Thymus (tissue), 11 donors: Measurements from ENCODE around the gene FKBP10. TPM values are rescaled to one million over a fixed set of nuclear protein-coding genes. Genes with fewer than 3 reads are reported as not detected.
"Not testable (repeated sequence)": the region's sequence is repeated elsewhere in the genome, so short reads cannot be mapped to it uniquely, and the experiment has no call there.

Experiments used
- DNase-seq, 9 donors: peaks; one replicate each; pipeline ENCODE4 v3.0.0-alpha.2; 2013; ENCODE audit warnings: low spot score in 9 of 9, low read depth in 6 of 9, missing footprints in 1 of 9
- H3K27ac ChIP-seq, 2 donors: one replicate each; pipeline ENCODE4 v1.5.1; 2013; ENCODE audit warnings: control low read depth in 1 of 2, low read depth in 1 of 2, low read length in 1 of 2, mild to moderate bottlenecking in 1 of 2, moderate library complexity in 1 of 2
- H3K27me3 ChIP-seq, 2 donors: one replicate each; pipeline ENCODE4 v1.5.1; 2013; ENCODE audit warnings: low read length in 1 of 2; ENCODE audit not compliant: control insufficient read depth in 2 of 2, insufficient read depth in 1 of 2
- H3K36me3 ChIP-seq, 2 donors: one replicate each; pipeline ENCODE4 v1.5.1; 2013; ENCODE audit warnings: low read length in 1 of 2, mild to moderate bottlenecking in 1 of 2, moderate library complexity in 1 of 2; ENCODE audit not compliant: control insufficient read depth in 2 of 2, insufficient read depth in 2 of 2
- H3K4me1 ChIP-seq, 2 donors: one replicate each; pipeline ENCODE4 v1.5.1; 2013; ENCODE audit warnings: low read length in 2 of 2; ENCODE audit not compliant: control insufficient read depth in 2 of 2, insufficient read depth in 2 of 2
- H3K4me3 ChIP-seq, 2 donors: one replicate each; pipeline ENCODE4 v1.5.1; 2013; ENCODE audit warnings: low read length in 2 of 2, control low read depth in 1 of 2, mild to moderate bottlenecking in 1 of 2
- H3K9me3 ChIP-seq, 2 donors: one replicate each; pipeline ENCODE4 v1.5.1; 2013; ENCODE audit warnings: low read length in 1 of 2, mild to moderate bottlenecking in 1 of 2; ENCODE audit not compliant: control insufficient read depth in 2 of 2, insufficient read depth in 1 of 2
- WGBS: extraction: QIAGEN DNeasy Blood & Tissue Kit; methylation state at CpG from one replicate; pipeline ENCODE4 v1.1.7; 2013; 5-methylcytosine and 5-hydroxymethylcytosine counted together
- polyA plus RNA-seq: library from polyadenylated mRNA; stranded (reverse); fragments of 200-250 nt; gene quantifications from one replicate; pipeline ENCODE4 v1.2.3, GENCODE V29; 2013
- total RNA-seq: library from RNA; stranded (reverse); fragments of 120-200 nt; gene quantifications from one replicate; pipeline ENCODE4 v1.2.4, GENCODE V29; 2013
- donor health status: healthy.

The FKBP10 gene
- total and polyA plus RNA-seq, 2 donors, result 9.1 to 9.6 TPM

GRCh38 chr17:41771389-41772206 is 41.2 kb upstream of the FKBP10 start:
- H3K27ac ChIP-seq, result no peak overlapping the region
- H3K9me3 ChIP-seq, result peaks cover 0 to 1% of the 10 kb centered on the region in 2 donors
- DNase-seq, result no peak
- H3K4me3 ChIP-seq, result no peak overlapping the region
- H3K27me3 ChIP-seq, result no peaks in the 10 kb centered on the region
- H3K4me1 ChIP-seq, result peaks cover 0 to 10% of the 10 kb centered on the region in 2 donors
- 89% methylated on average over 17 of the region's 17 CpGs for WGBS
- peaks cover 7 to 34% of the 10 kb centered on the region in 2 donors for H3K36me3 ChIP-seq

- H3K4me1 ChIP-seq, result peaks cover 0 to 10% of the 10 kb centered on the region in 2 donors
- H3K27ac ChIP-seq, result no peak overlapping the region
- H3K36me3 ChIP-seq, result peaks cover 7 to 34% of the 10 kb centered on the region in 2 donors
- WGBS, result 97% methylated on average over 4 of the region's 4 CpGs
- no peak for DNase-seq
- H3K4me3 ChIP-seq, result no peak overlapping the region
- H3K9me3 ChIP-seq, result peaks cover 0 to 1% of the 10 kb centered on the region in 2 donors
- no peaks in the 10 kb centered on the region for H3K27me3 ChIP-seq
These were observed 40.6 kb upstream of the FKBP10 start for GRCh38 chr17:41772218-41772585.

GRCh38 chr17:41772586-41773189 is 40.1 kb upstream of the FKBP10 start:
- no peak overlapping the region for H3K27ac ChIP-seq
- H3K36me3 ChIP-seq, result peaks cover 7 to 37% of the 10 kb centered on the region in 2 donors
- H3K9me3 ChIP-seq, result peaks cover 0 to 1% of the 10 kb centered on the region in 2 donors
- 96% methylated on average over 19 of the region's 19 CpGs for WGBS
- no peak overlapping the region for H3K4me3 ChIP-seq
- DNase-seq, result no peak
- H3K4me1 ChIP-seq, result peaks cover 0 to 12% of the 10 kb centered on the region in 2 donors
- no peaks in the 10 kb centered on the region for H3K27me3 ChIP-seq

- H3K27me3 ChIP-seq, result no peaks in the 10 kb centered on the region
- peaks cover 0 to 1% of the 10 kb centered on the region in 2 donors for H3K9me3 ChIP-seq
- no peak overlapping the region for H3K4me3 ChIP-seq
- H3K4me1 ChIP-seq, result peaks cover 0 to 12% of the 10 kb centered on the region in 2 donors
- DNase-seq, result no peak
- 92% methylated on average over 12 of the region's 12 CpGs for WGBS
- H3K27ac ChIP-seq, result peak overlapping the region in 1 of 2 donors; percentile 37
- H3K36me3 ChIP-seq, result peaks cover 7 to 35% of the 10 kb centered on the region in 2 donors
These were observed 39.6 kb upstream of the FKBP10 start for GRCh38 chr17:41773190-41773588.

GRCh38 chr17:41773731-41774193 is 39.0 kb upstream of the FKBP10 start:
- WGBS, result 87% methylated on average over 8 of the region's 8 CpGs
- no peak for DNase-seq
- H3K9me3 ChIP-seq, result no peaks in the 10 kb centered on the region
- peaks cover 0 to 12% of the 10 kb centered on the region in 2 donors for H3K4me1 ChIP-seq
- no peaks in the 10 kb centered on the region for H3K27me3 ChIP-seq
- no peak overlapping the region for H3K27ac ChIP-seq
- no peak overlapping the region for H3K4me3 ChIP-seq
- H3K36me3 ChIP-seq, result peaks cover 7 to 33% of the 10 kb centered on the region in 2 donors

- H3K4me3 ChIP-seq, result no peak overlapping the region
- no peaks in the 10 kb centered on the region for H3K27me3 ChIP-seq
- no peak for DNase-seq
- H3K36me3 ChIP-seq, result peaks cover 6 to 22% of the 10 kb centered on the region in 2 donors
- H3K27ac ChIP-seq, result no peak overlapping the region
- WGBS, result 95% methylated on average over 12 of the region's 12 CpGs
- H3K4me1 ChIP-seq, result peaks cover 0 to 12% of the 10 kb centered on the region in 2 donors
- H3K9me3 ChIP-seq, result no peaks in the 10 kb centered on the region
These were observed 37.2 kb upstream of the FKBP10 start for GRCh38 chr17:41775394-41776226.

- H3K36me3 ChIP-seq, result peaks cover 2 to 16% of the 10 kb centered on the region in 2 donors
- not testable (repeated sequence) for H3K27me3 ChIP-seq, DNase-seq, H3K4me3 ChIP-seq, H3K27ac ChIP-seq, H3K9me3 ChIP-seq
- peaks cover 0 to 12% of the 10 kb centered on the region in 2 donors for H3K4me1 ChIP-seq
- WGBS, result 95% methylated on average over 14 of the region's 14 CpGs
These were observed 36.4 kb upstream of the FKBP10 start for GRCh38 chr17:41776262-41776900.

GRCh38 chr17:41777157-41777573 is 35.6 kb upstream of the FKBP10 start:
- no peak for DNase-seq
- Histone ChIP-seq H3K9me3 (no peaks in the 10 kb centered on the region), H3K27ac (no peak overlapping the region), H3K27me3 (no peaks in the 10 kb centered on the region), H3K4me1 (peaks cover 0 to 19% of the 10 kb centered on the region in 2 donors), H3K4me3 (no peak overlapping the region), H3K36me3 (peaks cover 0 to 11% of the 10 kb centered on the region in 2 donors)
- 90% methylated on average over 4 of the region's 4 CpGs for WGBS
